ENCODE measurements around the gene CERT1. TPM values are rescaled to one million over a fixed set of nuclear protein-coding genes. Genes with fewer than 3 reads are reported as not detected.
A peak's percentile ranks its signal among the peaks of the same experiment; 100 is the strongest.
"Not testable (repeated sequence)": the region's sequence is repeated elsewhere in the genome, so short reads cannot be mapped to it uniquely, and the experiment has no call there.

Gene CERT1
- total RNA-seq, 1 donor from 2014 or later = 44.6 TPM

DNA sequence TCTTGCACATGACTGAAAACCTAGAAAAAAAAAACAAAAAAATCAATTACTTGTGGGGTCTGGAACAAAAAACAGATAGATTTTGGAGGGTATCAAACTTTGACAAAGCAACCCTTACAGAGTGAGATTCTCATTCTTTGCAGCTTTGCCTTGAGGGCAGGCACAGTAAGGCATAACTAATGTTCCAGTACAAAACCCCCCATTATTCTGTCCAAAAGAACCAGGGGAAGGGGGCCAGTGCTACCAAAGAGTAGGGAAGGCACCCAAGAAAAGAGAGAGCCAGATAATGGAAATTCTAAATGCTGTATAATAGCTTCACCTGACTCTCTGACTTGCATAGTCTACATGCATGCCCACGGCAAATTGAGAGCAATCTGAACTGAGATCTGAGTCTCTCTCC, 13.2 kb upstream of the CERT1 start:
- DNase-seq (ENCODE audit: low spot score) = no peak
- intact Hi-C loops (cut with DNase I) = no loop called here
- ATAC-seq = no peak

DNA sequence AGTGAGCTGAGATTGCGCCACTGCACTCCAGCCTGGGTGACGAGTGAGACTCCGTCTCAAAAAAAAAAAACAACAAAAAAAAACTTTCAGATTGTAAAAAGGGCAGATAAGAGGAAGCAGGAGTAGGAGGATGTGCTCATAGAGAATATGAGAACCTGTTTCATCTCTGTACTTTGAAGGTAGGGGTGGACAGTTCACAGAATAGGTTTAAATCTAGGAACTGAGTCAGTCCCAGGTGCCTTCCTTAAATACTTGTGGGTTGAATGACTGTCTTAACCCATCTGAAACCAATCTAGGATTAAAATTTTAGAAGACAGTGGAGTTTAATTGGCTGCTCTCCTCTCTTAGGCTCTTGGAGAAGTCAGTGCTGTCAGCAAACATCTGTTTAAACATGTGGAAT, 12.6 kb upstream of the CERT1 start:
- intact Hi-C loops (cut with DNase I) = no loop called here
- ATAC-seq (no peak), DNase-seq (ENCODE audit: low spot score) (no peak)

DNA sequence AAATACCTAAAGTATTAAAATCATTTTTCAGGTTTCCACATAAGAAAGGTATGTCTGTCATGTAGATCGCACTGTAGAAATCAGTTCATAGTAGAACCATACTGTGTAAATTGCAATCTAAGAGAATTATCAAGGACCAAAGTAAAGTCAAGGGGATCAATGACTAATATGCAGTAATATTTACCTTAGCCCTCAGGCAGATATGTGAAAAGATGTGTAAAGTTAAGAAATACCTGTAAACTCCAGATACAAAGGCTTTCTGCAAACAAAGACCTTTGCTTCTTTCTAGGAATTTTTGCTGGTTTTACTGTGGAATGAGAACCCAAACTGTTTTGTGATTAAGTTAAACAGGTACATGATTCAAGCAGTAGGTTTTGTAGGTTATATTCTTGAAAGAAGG, 11.8 kb upstream of the CERT1 start:
- ATAC-seq (no peak), DNase-seq (ENCODE audit: low spot score) (no peak)
- intact Hi-C loops (cut with DNase I) = no loop called here

DNA sequence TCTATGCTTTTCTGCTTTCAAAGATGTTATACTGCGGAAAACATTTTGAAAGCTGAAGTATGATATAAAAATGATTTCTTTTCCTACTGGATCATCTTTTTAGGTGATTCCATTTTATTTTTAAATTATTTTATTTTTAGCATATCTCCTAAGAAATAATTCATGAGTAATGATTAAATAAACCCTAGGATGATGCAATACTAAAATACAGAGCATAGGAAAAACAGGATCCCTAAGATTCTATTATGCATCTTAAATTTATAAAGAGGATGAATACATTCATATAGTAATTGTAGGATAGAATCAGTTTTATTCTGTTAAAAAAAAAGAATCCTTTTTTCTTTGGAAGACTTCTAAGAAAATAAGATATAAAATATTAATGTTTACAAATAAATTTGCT, 11.1 kb upstream of the CERT1 start:
- no peak for DNase-seq (ENCODE audit: low spot score)
- intact Hi-C loops (cut with DNase I) = no loop called here
- no peak for ATAC-seq

DNA sequence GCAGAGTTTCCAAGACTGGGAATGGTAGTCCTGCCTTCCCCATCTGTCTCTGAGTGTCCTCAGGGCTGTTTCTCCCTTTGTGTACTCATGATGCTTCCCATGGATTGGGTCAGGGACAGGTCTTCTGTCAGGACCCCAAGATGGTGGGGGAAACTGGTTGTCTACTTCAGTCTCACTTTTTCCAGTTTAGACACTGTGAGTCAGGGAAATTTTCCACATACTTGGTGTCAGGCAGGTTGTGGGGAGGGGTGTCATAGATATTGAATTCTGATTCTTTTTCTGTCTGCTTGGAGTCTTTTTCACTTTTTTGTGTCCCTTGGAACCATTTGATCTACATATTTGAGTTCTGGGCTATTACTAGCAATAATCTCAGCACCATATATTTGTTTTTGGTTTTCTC, 10.6 kb upstream of the CERT1 start:
- intact Hi-C loops (cut with DNase I) = no loop called here
- no peak for DNase-seq (ENCODE audit: low spot score)
- no peak for ATAC-seq

DNA sequence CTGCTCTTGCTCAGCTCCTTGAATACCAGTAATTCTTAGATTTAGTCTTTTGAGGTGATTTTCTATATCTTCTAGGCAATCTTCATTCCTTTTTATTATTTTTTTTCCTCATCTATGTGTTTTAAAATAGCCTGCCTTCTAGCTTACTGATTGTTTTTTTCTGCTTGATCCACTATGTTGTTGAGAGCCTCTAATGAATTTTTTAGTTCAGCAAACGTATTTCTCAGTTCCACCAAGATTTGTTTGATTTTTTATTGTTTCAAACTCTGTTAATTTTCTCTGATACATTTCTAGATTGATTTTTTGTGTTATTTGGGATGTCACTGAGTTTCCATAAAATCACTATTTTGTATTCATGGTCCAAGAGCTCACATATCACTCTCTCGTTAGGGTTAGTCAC, 9.8 kb upstream of the CERT1 start:
- intact Hi-C loops (cut with DNase I) = no loop called here
- ATAC-seq (no peak), DNase-seq (ENCODE audit: low spot score) (no peak)

DNA sequence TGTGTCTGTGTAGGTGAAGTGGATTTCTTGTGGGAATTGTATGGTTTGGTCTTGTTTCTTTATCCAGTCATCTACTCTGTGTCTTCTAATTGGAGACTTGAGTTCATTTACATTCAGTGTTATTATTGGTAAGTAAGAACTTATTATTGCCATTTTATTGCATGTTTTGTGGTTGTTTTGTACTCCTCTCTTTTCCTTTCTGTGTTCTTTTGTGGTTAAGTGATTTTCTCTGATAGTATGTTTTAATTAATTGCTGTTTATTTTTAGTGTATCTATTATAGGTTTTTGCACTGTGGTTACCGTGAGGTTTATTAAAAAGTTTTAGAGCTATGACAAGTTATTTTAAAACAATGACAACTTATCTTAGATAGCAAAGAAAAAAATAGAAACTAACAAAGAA, 8.3 kb upstream of the CERT1 start:
- ATAC-seq = no peak
- intact Hi-C loops (cut with DNase I) = no loop called here

DNA sequence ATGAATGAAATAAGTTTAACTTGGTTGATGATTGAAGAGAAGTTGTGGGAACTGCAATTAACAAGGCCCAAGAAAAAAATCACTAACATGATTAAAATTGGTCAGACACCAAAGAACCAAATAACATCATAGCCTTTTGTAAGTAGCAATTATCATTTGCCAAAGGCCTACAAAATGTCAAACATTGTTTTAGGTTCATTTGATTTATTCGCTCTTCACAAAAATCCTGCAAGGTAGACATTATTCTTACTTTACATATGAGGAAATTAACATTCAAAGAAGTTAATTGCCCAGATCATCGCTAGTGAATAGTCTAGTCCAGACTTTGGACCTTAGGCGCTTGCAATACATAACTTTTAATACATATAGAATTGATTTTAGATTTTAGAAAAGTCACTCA, 2.9 kb upstream of the CERT1 start:
- intact Hi-C loops (cut with DNase I) = no loop called here
- no peak for ATAC-seq
- DNase-seq (ENCODE audit: low spot score) = no peak

More for the DNA sequence above, 8.3 kb upstream of the CERT1 start:
- no peak for DNase-seq (ENCODE audit: low spot score)

DNA sequence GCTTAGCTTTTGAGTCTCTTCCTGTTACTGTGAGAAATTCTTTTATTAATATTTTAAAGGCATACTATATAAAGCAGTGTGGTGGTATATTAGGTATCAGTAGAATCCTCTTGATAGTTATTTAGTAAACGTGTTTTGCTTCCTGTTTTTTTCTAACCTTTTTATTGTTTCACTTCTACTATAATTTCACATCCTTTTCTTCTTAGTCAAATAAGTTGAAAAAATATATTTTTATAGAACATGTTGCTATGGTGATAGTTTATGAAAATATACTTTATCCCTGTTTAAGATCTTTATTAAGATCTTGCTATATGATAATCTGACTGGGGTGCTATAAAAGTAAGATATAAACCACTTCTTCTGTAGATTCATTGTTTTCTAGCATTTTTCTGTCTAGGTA, 2.4 kb upstream of the CERT1 start:
- no peak for ATAC-seq

DNA sequence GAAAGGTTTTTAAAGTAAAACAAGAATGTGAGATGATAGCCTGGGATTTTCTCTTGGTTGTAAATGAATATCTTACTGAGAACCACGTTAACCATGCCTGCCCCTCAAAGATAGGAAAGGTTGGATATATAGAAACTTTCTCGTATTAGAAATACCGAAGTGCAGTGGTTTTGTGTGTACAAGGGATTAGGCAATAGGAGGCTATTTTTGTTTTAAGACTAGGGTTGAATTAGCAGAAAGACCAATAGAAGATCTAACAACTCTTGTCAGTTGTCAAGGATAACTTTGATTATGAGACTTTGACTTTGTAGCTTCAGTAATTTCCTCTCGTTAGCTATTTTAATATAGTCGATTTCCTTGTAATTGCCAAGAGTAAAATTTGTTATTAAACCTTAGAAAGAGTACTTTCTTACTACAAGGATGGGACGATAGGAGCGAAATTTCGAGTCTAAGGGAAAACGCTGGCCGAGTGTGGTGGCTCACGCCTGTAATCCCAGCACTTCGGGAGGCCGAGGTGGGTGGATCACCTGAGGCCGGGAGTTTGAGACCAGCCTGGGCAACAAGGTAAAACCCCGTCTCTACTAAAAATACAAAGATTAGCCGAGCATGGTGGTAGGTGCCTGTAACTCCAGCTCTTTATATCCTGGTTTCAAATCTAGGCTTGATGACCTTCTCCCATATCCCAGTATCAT, 1.1 kb upstream of the CERT1 start:
- ATAC-seq (no peak), DNase-seq (ENCODE audit: low spot score) (no peak)
- intact Hi-C loops (cut with DNase I) = no loop called here

More for the DNA sequence above, 2.4 kb upstream of the CERT1 start:
- intact Hi-C loops (cut with DNase I) = no loop called here
- no peak for DNase-seq (ENCODE audit: low spot score)

DNA sequence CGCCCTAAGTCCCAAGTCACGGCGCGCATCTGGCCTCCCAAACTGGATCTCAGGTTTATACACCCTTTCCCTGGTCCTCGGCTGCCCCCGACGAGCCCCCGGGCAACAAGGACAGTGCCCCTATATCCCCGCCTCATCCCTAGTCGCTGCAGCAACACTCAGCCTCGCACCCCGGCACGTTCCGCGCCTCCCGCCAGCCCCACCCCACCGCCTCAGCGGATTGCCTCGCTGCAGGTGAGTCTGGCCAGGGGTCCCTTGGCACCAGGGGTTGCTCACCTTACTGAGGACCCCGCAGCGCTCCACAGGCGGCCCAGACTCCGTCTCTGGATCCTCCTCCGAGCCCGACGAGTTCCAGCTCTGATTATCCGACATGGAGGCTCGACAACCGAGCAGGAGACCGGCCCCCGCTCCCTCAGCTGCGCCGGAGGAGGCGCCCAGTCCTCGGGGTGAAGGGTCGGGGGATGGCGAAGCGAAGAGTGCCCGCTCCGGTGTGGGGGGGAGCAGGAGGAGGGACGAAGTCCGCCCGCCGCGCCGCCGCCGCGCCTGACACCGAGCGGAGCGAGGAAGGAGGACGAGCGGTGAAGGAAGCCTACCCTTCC, 494 bp downstream of the CERT1 start:
- intact Hi-C loops (cut with DNase I) = no loop called here
- DNase-seq (ENCODE audit: low spot score) (peak; percentile 71), ATAC-seq (peak; percentile 62)

DNA sequence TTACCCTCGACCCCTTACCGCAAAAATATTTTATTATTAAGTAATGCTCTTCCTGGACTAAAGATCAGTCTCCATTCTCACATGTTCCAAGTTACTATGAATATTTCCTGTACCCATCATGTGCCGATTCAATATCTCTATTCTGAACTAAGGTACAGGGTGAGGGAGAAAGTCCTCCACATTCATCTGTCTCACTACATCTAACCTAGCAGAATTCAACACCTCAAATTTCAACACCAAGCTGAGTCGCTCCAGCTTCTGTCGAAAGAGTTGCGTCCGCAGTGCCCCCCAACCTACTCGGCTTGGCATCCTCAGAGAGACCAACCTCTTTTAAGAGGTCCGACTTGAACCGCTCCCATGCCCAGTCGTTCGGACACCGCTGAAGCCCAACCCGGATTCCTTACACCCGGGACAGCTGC, 1.0 kb downstream of the CERT1 start:
- DNase-seq (ENCODE audit: low spot score) (no peak), ATAC-seq (peak; percentile 24)
- intact Hi-C loops (cut with DNase I) = no loop called here

DNA sequence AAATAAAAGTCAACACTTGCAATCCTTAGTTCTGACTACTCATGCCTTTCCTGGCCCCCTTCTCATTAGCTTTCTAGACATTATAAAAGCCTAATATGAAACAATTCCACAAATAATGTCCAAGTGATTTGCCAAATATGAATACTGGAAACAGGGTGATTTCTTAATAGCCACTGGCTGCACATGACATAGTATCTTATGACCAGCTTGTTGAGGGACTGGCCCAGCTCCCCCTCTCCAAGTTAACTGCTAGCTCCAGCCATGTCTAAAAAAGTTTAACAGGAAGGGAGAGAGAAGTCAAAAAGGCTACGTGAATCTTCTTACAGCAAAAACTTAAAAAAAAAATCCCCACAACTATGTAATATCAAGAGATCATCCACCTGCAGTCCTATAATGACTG, 1.5 kb downstream of the CERT1 start:
- ATAC-seq (no peak), DNase-seq (ENCODE audit: low spot score) (no peak)
- intact Hi-C loops (cut with DNase I) = loop anchor here (5.0 kb wide), 1 partner anchor 178 kb away; no protein-coding TSS in a partner anchor

DNA sequence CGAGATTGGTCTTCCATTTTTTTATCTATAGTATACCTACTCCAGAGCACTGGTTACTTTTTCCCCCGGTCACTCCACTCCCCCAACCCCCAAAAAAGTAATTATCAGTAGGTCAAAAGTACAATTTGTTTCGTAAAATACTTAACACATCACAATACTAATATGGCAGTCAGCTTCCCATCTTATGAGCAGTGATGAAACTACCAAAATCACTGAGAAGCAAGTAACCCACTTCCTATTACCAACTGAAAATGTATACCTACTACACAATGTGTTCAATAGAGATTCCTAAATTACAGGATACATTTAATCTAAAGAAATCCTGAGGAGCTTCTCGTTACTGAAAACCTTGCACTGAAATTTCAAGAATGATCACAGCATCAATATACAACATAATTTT, 1.9 kb downstream of the CERT1 start:
- no peak for ATAC-seq
- no peak for DNase-seq (ENCODE audit: low spot score)
- intact Hi-C loops (cut with DNase I) = loop anchor here (5.0 kb wide), 1 partner anchor 177 kb away; no protein-coding TSS in a partner anchor

DNA sequence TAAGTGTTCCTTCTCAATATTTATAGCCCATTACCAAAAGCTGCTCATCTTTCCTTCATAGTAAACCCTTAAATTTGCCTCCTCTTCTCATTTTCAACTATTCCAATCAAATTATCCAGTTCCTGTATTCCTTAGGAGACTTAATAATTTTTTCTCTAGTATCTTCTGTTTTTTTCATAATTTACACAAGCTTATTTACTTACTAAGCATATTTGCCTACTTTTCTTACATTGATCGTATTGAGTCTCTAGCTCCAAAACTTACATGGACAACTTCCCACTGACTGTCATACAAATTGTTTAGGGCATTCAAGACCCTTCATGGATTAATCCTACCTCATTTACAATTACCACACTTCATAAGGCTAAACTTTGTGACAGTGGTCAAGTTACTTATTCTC, 3.6 kb downstream of the CERT1 start:
- ATAC-seq = no peak
- intact Hi-C loops (cut with DNase I) = loop anchor here (5.0 kb wide), 1 partner anchor 176 kb away; no protein-coding TSS in a partner anchor
- DNase-seq (ENCODE audit: low spot score) = no peak

DNA sequence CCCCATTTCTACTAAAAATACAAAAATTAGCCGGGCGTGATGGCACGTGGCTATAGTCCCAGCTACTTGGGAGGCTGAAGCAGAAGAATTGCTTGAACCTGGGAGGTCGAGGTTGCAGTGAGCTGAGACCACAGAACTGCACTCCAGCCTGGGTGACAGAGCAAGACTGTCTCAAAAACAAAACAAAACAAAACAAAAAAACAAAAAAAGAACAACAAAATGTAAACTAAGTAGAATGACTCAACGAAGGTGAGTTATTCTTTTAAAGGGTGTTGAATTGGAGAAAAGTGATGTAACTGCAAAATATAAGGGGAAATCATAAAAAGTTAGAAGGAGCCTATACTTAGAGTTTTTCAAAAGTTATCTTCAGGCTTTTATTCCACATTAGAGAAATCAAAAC, 6.3 kb downstream of the CERT1 start:
- DNase-seq (ENCODE audit: low spot score); ATAC-seq: not testable (repeated sequence)
- intact Hi-C loops (cut with DNase I) = loop anchor here (5.0 kb wide), 1 partner anchor 173 kb away; no protein-coding TSS in a partner anchor

DNA sequence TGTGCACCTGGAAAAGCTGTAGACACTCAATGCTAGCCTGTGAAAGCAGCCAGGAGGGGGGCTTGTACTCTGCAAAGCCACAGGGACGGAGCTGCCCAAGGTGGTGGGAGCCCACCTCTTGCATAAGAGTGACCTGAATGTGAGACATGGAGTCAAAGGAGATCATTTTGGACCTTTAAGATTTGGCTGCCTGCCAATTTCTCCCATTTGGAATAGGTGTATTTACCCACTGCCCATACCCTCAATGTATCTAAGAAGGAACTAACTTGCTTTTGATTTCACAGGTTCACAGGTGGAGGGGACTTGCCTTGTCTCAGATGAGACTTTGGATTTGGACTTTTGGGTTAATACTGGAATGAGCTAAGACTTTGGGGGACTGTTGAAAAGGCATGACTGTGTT, 12.6 kb downstream of the CERT1 start:
- DNase-seq (ENCODE audit: low spot score); ATAC-seq; intact Hi-C loops (cut with DNase I): not testable (repeated sequence)

DNA sequence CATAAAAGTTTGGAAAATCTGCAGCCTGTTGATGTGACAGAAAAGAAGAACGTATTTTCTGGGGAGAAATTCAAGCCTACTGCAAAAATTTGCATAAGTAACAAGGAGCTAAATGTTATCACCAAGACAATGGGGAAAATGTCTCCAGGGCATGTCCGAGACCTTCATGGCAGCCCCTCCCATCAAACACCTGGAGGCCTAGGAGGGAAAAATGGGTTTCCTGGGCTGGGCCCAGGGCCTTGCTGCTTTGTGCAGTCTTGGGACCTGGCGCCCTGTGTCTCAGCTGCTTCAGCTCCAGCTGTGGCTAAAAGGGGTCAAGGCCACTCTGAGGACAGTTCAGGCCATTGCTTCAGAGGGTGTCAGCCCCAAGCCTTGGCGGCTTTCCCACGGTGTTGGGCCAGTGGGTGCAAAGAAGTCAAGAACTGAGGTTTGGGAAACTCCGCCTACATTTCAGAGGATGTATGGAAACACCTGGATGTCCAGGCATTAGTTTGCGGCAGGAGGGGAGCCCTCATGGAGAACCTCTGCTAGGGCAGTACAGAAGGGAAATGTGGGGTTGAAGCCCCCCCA, 13.1 kb downstream of the CERT1 start:
- intact Hi-C loops (cut with DNase I) = no loop called here
- no peak for DNase-seq (ENCODE audit: low spot score)
- ATAC-seq = no peak

DNA sequence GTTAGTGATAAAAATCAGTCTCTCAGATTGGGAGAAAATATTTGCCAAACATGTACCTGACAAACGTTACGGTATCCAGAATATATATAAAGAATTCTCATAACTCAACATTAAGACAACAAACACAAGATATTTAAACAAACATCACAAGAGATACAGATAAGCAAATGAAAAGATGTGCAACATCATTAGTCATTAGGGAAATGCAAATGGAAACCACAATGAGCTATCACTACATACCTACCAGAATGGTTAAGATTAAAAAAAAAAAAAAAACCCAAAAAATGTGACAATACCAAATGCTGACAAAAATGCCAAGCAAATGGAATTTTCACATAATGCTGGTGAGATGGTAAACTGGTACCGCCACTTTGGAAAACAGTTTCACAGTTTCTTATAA, 15.4 kb downstream of the CERT1 start:
- DNase-seq (ENCODE audit: low spot score) (no peak), ATAC-seq (no peak)
- intact Hi-C loops (cut with DNase I) = no loop called here

DNA sequence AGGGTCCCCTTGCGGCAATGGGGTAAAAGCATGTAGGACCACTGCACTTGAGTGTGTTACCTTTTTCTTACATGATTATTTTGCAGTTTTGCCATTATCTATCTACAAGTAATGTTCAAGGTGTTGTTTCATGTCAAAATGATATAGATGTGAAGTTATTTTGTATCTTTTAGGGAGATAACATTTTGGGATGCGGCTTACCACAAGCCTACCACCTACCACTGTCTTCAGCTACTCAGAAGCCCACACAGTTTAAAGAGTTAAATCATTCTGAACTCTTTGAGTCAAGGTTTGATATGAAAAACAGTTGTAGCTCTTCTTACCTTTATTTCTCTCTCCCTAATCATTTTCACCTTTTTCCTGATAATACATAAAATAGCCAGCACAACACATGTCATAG, 19.8 kb downstream of the CERT1 start:
- no peak for DNase-seq (ENCODE audit: low spot score)
- ATAC-seq = no peak
- intact Hi-C loops (cut with DNase I) = no loop called here
